ENCODE data around the gene PRKCB. TPM values are rescaled to one million over a fixed set of nuclear protein-coding genes. Genes with fewer than 3 reads are reported as not detected.

PRKCB gene
- total RNA-seq (1 to 10 TPM in 6 of 10 donors, under 1 TPM in 4; 0.55 to 8.8 (median 1.4) TPM), polyA plus RNA-seq (under 1 TPM; 0.30 to 0.37 TPM)
- long read RNA-seq, donor 1, full-length matches to known transcripts, result 5 of 6 reads
- long read RNA-seq, donor 1, partial matches to known transcripts, result 1 of 6 reads
- long read RNA-seq, donor 1, other reads (novel, unspliced or antisense), result 0 of 6 reads
- long read RNA-seq, donor 2, partial matches to known transcripts, result 0 of 1 reads
- long read RNA-seq, donor 2, other reads (novel, unspliced or antisense), result 1 of 1 reads
- long read RNA-seq, donor 3, partial matches to known transcripts, result 1 of 1 reads
- long read RNA-seq, donor 3, other reads (novel, unspliced or antisense), result 0 of 1 reads

- peak; percentile 75 to 92 (median 84) for ATAC-seq
- TF ChIP-seq CTCF (IDR thresholded peaks at IDR 0.05), result no peak
- WGBS, 2 donors, result 1% methylated on average over 46 to 63 of the region's 63 CpGs
Observed at GRCh38 chr16:23835390-23836077, at the start of gene PRKCB. Gene PRKCB, plus strand, starts transcription at chr16:23835983.

GRCh38 chr16:23786964-23787561, 48.7 kb upstream of the PRKCB start:
- ATAC-seq (no peak), DNase-seq (no peak)
- H3K9me3 ChIP-seq, result no peaks in the 10 kb centered on the region
- H3K4me3 ChIP-seq, result no peak overlapping the region
- no peak for TF ChIP-seq CTCF (IDR thresholded peaks at IDR 0.05)
- no peaks in the 10 kb centered on the region for H3K36me3 ChIP-seq
- H3K27ac ChIP-seq, result no peak overlapping the region
- WGBS, 2 donors, result 18 to 25% methylated on average over 6 of the region's 6 CpGs
- peaks cover 0 to 49% (median 26%) of the 10 kb centered on the region in 7 donors for H3K27me3 ChIP-seq
- intact Hi-C loops (cut with DNase I), result no loop called here
- H3K4me1 ChIP-seq, result peaks cover 0 to 11% (median 0%) of the 10 kb centered on the region in 9 donors

More at GRCh38 chr16:23835390-23836077, at the start of gene PRKCB:
- Histone ChIP-seq H3K27me3 (peaks cover 5 to 74% (median 64%) of the 10 kb centered on the region in 7 donors), H3K4me1 (peaks cover 0 to 25% (median 6%) of the 10 kb centered on the region in 9 donors), H3K9me3 (peaks cover 0 to 9% (median under 1%) of the 10 kb centered on the region in 11 donors), H3K36me3 (no peaks in the 10 kb centered on the region), H3K27ac (peak within 1 kb of the TSS in 1 of 10 donors; percentile 89), H3K4me3 (peak within 1 kb of the TSS in 8 of 10 donors; percentile 33 to 71 (median 45))
- peak; percentile 48 to 77 for DNase-seq
- intact Hi-C loops (cut with DNase I), result no loop called here

GRCh38 chr16:23788685-23789084, 47.1 kb upstream of the PRKCB start:
- H3K27ac ChIP-seq, result no peak overlapping the region
- H3K4me1 ChIP-seq, result peaks cover 0 to 11% (median 0%) of the 10 kb centered on the region in 9 donors
- peaks cover 0 to 36% (median 21%) of the 10 kb centered on the region in 7 donors for H3K27me3 ChIP-seq
- DNase-seq (no peak), ATAC-seq (no peak)
- 59 to 64% methylated on average over 3 of the region's 3 CpGs for WGBS, 2 donors
- H3K9me3 ChIP-seq, result no peaks in the 10 kb centered on the region
- no peaks in the 10 kb centered on the region for H3K36me3 ChIP-seq
- TF ChIP-seq CTCF (IDR thresholded peaks at IDR 0.05), result no peak
- intact Hi-C loops (cut with DNase I), result no loop called here
- no peak overlapping the region for H3K4me3 ChIP-seq

- Histone ChIP-seq H3K27ac (no peak overlapping the region), H3K4me1 (no peaks in the 10 kb centered on the region), H3K9me3 (no peaks in the 10 kb centered on the region), H3K27me3 (peaks cover 0 to 30% (median 5%) of the 10 kb centered on the region in 7 donors), H3K36me3 (no peaks in the 10 kb centered on the region), H3K4me3 (no peak overlapping the region)
- DNase-seq (no peak), ATAC-seq (no peak)
- 76 to 86% methylated on average over 6 of the region's 6 CpGs for WGBS, 2 donors
- no peak for TF ChIP-seq CTCF (IDR thresholded peaks at IDR 0.05)
- intact Hi-C loops (cut with DNase I), result loop anchor here in 3 of 10 donors (10.0 kb wide), 2 partner anchors 219 to 709 kb away; no protein-coding TSS in a partner anchor
Observed at GRCh38 chr16:23795378-23795777, 40.4 kb upstream of the PRKCB start.
